PFSK-1 (cell line): ENCODE results near the gene SCARB1.

Source experiments
- POLR2AphosphoS5 ChIP-seq: IDR thresholded peaks from 2 replicates; pipeline ENCODE4 v1.6.1; 2012; ENCODE audit warnings: low read depth, mild to moderate bottlenecking, control low read depth, low read length, moderate library complexity
- SIN3A ChIP-seq: IDR thresholded peaks from 2 replicates; pipeline ENCODE4 v1.6.1; 2012; ENCODE audit warnings: mild to moderate bottlenecking, low read length, moderate library complexity, borderline replicate concordance; ENCODE audit not compliant: insufficient read depth
- TF ChIP-seq, protein P1 (sequence below), 2 experiments: IDR thresholded peaks; 2 replicates each; pipeline versions ENCODE4 v1.6.1 to v1.8.0; 2011 to 2012; ENCODE audit warnings: low read depth in 2 of 2, low read length in 2 of 2, control low read depth in 1 of 2, inconsistent platforms in 1 of 2, mild to moderate bottlenecking in 1 of 2, moderate library complexity in 1 of 2; ENCODE audit not compliant: insufficient read depth in 1 of 2

- TF ChIP-seq, protein P1, sequence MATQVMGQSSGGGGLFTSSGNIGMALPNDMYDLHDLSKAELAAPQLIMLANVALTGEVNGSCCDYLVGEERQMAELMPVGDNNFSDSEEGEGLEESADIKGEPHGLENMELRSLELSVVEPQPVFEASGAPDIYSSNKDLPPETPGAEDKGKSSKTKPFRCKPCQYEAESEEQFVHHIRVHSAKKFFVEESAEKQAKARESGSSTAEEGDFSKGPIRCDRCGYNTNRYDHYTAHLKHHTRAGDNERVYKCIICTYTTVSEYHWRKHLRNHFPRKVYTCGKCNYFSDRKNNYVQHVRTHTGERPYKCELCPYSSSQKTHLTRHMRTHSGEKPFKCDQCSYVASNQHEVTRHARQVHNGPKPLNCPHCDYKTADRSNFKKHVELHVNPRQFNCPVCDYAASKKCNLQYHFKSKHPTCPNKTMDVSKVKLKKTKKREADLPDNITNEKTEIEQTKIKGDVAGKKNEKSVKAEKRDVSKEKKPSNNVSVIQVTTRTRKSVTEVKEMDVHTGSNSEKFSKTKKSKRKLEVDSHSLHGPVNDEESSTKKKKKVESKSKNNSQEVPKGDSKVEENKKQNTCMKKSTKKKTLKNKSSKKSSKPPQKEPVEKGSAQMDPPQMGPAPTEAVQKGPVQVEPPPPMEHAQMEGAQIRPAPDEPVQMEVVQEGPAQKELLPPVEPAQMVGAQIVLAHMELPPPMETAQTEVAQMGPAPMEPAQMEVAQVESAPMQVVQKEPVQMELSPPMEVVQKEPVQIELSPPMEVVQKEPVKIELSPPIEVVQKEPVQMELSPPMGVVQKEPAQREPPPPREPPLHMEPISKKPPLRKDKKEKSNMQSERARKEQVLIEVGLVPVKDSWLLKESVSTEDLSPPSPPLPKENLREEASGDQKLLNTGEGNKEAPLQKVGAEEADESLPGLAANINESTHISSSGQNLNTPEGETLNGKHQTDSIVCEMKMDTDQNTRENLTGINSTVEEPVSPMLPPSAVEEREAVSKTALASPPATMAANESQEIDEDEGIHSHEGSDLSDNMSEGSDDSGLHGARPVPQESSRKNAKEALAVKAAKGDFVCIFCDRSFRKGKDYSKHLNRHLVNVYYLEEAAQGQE (IDR thresholded peaks at IDR 0.05; ENCODE audit: insufficient read depth in 1 of 2, low read depth in 2 of 2, low read length in 2 of 2): no peak
- TF ChIP-seq SIN3A (no peak), POLR2AphosphoS5 (no peak)
These were observed 120.0 kb downstream of the SCARB1 start for GRCh38 chr12:124743479-124744272.
